DND-41 (cell line): ENCODE data around the gene OPTC.

ENCODE experiments used
- CTCF ChIP-seq: IDR thresholded peaks from 2 replicates; pipeline ENCODE4 v1.5.1; 2012; ENCODE audit warnings: borderline replicate concordance, low read length, moderate library complexity, mild to moderate bottlenecking; ENCODE audit not compliant: poor library complexity, severe bottlenecking; ENCODE audit errors: extremely low read depth
- EZH2 ChIP-seq: IDR thresholded peaks from 3 replicates; pipeline ENCODE4 v1.6.1; 2012; ENCODE audit warnings: borderline replicate concordance, low read depth, mild to moderate bottlenecking, moderate library complexity, low read length, inconsistent platforms; ENCODE audit not compliant: severe bottlenecking

- TF ChIP-seq CTCF (no peak), EZH2 (no peak)
These were observed 44.8 kb downstream of the OPTC start for GRCh38 chr1:203538726-203539125.
